GM12801 (cell line): Measurements from ENCODE around the gene TRIM65.

ENCODE experiments used
- TF ChIP-seq, protein P1 (sequence below): IDR thresholded peaks from one replicate; pipeline ENCODE4 v1.5.1; 2011; ENCODE audit warnings: control low read depth; ENCODE audit not compliant: insufficient read length; ENCODE audit errors: extremely low read depth

The TRIM65 gene

DNA sequence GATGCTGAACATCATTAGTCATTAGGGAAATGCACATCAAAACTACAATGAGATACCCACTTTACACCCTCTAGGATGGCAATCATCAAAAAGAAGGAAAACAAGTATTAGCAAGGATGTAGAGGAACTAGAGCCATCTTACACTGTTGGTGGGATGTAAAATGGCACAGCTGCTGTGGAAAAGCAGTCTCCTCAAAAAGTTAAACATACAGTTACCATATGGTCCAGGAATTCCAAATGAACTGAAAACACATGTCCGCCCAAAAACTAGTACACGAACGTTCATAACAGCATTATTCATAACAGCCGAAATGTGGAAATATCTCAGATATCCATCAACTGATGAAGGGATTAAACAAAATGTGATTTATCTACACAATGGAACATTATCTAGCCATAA, 37.1 kb upstream of the TRIM65 start:
- TF ChIP-seq, protein P1, sequence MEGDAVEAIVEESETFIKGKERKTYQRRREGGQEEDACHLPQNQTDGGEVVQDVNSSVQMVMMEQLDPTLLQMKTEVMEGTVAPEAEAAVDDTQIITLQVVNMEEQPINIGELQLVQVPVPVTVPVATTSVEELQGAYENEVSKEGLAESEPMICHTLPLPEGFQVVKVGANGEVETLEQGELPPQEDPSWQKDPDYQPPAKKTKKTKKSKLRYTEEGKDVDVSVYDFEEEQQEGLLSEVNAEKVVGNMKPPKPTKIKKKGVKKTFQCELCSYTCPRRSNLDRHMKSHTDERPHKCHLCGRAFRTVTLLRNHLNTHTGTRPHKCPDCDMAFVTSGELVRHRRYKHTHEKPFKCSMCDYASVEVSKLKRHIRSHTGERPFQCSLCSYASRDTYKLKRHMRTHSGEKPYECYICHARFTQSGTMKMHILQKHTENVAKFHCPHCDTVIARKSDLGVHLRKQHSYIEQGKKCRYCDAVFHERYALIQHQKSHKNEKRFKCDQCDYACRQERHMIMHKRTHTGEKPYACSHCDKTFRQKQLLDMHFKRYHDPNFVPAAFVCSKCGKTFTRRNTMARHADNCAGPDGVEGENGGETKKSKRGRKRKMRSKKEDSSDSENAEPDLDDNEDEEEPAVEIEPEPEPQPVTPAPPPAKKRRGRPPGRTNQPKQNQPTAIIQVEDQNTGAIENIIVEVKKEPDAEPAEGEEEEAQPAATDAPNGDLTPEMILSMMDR, result no peak

- TF ChIP-seq, protein P1, result no peak
Measured at GRCh38 chr17:75932852-75933251, 36.1 kb upstream of the TRIM65 start.

- TF ChIP-seq, protein P1, result no peak
Measured at GRCh38 chr17:75931062-75931461, 34.3 kb upstream of the TRIM65 start.

DNA sequence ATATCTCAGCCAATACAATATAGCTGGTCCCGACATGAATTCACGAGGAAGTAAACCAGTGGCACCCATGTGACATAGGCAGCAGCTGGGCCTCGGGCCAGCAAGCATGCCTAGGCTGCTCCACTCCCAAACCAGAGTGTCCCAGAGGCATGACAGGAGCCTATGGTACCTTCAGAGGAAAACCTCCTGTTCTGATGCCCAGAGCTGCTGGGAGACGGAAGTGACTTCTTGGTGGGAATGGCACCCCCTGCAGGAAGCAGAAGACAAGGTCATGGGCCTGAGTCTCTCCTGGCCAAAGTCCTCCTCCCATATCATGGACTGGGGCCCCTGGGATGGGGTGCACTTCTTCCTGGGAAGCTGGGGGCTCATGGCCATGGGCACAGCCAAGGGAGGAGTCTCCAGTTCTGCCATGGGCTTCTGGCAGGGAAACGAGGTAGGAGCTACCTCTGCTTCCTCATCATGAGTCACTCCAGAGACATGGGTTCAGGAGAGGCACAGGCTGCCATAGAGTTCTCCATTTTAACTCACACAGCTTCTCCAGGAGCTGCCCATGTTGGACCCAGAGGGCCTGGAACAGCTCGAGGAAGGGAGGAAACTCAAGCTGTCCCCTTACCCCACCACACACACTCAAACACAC, 30.7 kb upstream of the TRIM65 start:
- TF ChIP-seq, protein P1, result no peak

DNA sequence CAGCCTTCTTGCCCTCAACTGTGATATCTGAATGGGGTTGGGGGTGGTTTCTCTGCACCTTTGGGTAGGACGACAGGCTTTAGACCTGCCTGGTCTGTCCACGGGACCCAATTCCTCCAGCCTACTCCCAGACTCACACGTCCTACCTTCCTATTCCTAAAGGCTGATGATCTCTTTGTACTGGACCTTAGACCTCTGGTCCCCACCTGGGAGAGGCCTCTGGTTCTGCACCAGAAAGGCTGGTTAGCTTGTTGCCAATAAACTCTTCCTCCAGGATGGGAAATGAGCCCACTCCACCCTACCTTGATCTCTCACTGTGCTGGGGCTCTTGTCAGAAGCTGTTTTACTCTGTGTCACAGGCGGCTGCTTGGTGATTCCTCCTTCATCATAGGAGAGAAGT, 29.7 kb upstream of the TRIM65 start:
- TF ChIP-seq, protein P1, result no peak

- TF ChIP-seq, protein P1, result no peak
Measured at GRCh38 chr17:75925912-75926311, 29.2 kb upstream of the TRIM65 start.

- TF ChIP-seq, protein P1, result no peak
Measured at GRCh38 chr17:75925103-75925502, 28.4 kb upstream of the TRIM65 start.
